K562 (cell line): ENCODE results near the gene LRRC27. TPM values are rescaled to one million over a fixed set of nuclear protein-coding genes. Genes with fewer than 3 reads are reported as not detected.
A peak's percentile ranks its signal among the peaks of the same experiment; 100 is the strongest.

ENCODE experiments used
- BMI1 ChIP-seq: fragments of 150-350 bp; IDR thresholded peaks from 2 replicates; pipeline ENCODE4 v1.6.1; 2014; ENCODE audit warnings: low read length
- BRD9 ChIP-seq: fragments of 450-650 bp; IDR thresholded peaks from 2 replicates; pipeline ENCODE4 v1.6.1; 2018; ENCODE audit warnings: low read depth; ENCODE audit not compliant: partially characterized antibody
- CBFA2T2 ChIP-seq: fragments of 450-650 bp; conservative IDR thresholded peaks from 2 replicates; pipeline ENCODE4 v1.6.1; 2017; ENCODE audit warnings: mild to moderate bottlenecking
- EGR1 ChIP-seq: fragments of 450-650 bp; conservative IDR thresholded peaks from 2 replicates; pipeline ENCODE4 v1.6.1; 2017; ENCODE audit warnings: mild to moderate bottlenecking
- FUS ChIP-seq: fragments of 200-400 bp; formaldehyde crosslinking; optimal IDR thresholded peaks from 2 replicates; pipeline ENCODE3; 2017; ENCODE audit warnings: low read depth, low read length
- GABPB1 ChIP-seq: sonication (generic); formaldehyde crosslinking; IDR thresholded peaks from 2 replicates; pipeline ENCODE4 v1.8.0; 2022; ENCODE audit warnings: mild to moderate bottlenecking, missing genetic modification reagents
- GATAD2B ChIP-seq: fragments of 450-650 bp; IDR thresholded peaks from 2 replicates; pipeline ENCODE4 v1.6.1; 2017; ENCODE audit warnings: mild to moderate bottlenecking, borderline replicate concordance
- ID3 ChIP-seq, 2 experiments: fragments of 250-450 bp in 1 of 2; fragments of 450-650 bp in 1 of 2; sonication (Bioruptor Pico) in 1 of 2; IDR thresholded peaks; 2 replicates each; pipeline versions ENCODE4 v1.6.1 to v1.8.0; 2016 to 2021; ENCODE audit warnings: mild to moderate bottlenecking in 2 of 2, moderate library complexity in 2 of 2, missing compliant biosample characterization in 1 of 2, missing genetic modification characterization in 1 of 2
- KLF13 ChIP-seq: fragments of 450-650 bp; IDR thresholded peaks from 2 replicates; pipeline ENCODE4 v1.6.1; 2016; ENCODE audit warnings: missing genetic modification characterization, low read depth, mild to moderate bottlenecking, missing compliant biosample characterization, moderate library complexity, borderline replicate concordance
- MYBL2 ChIP-seq, 2 experiments: fragments of 450-650 bp in 1 of 2; sonication (generic) in 1 of 2; formaldehyde crosslinking in 1 of 2; IDR thresholded peaks; 2 replicates each; pipeline versions ENCODE4 v1.6.1 to v1.8.1; 2017 to 2022; ENCODE audit warnings: borderline replicate concordance in 1 of 2, inconsistent platforms in 1 of 2, low read depth in 1 of 2, mild to moderate bottlenecking in 1 of 2, missing genetic modification reagents in 1 of 2, moderate library complexity in 1 of 2
- NBN ChIP-seq: fragments of 450-650 bp; IDR thresholded peaks from 2 replicates; pipeline ENCODE4 v1.6.1; 2016; ENCODE audit warnings: low read depth, mild to moderate bottlenecking
- NELFE ChIP-seq: IDR thresholded peaks from 2 replicates; pipeline ENCODE4 v1.6.1; 2011; ENCODE audit warnings: mild to moderate bottlenecking; ENCODE audit not compliant: insufficient read depth, insufficient read length
- NR2C1 ChIP-seq, 2 experiments: fragments of 450-650 bp; IDR thresholded peaks; 2 replicates each; pipeline ENCODE4 v1.6.1; 2017; ENCODE audit warnings: mild to moderate bottlenecking in 2 of 2, antibody characterized with exemption in 1 of 2, inconsistent platforms in 1 of 2, missing compliant biosample characterization in 1 of 2, missing genetic modification characterization in 1 of 2
- SOX6 ChIP-seq: fragments of 450-650 bp; IDR thresholded peaks from 2 replicates; pipeline ENCODE4 v1.6.1; 2014; ENCODE audit warnings: mild to moderate bottlenecking
- STAG1 ChIP-seq: sonication (generic); formaldehyde crosslinking; IDR thresholded peaks from 2 replicates; pipeline ENCODE4 v1.5.0; 2020; ENCODE audit warnings: missing genetic modification reagents, borderline replicate concordance
- TRIM24 ChIP-seq, 2 experiments: fragments of 450-650 bp; IDR thresholded peaks; 2 replicates each; pipeline ENCODE4 v1.6.1; 2016
- USF1 ChIP-seq: sonication (generic); formaldehyde crosslinking; IDR thresholded peaks from 2 replicates; pipeline ENCODE4 v1.9.0; 2022; ENCODE audit warnings: mild to moderate bottlenecking, missing genetic modification reagents
- ZNF217 ChIP-seq: sonication (generic); formaldehyde crosslinking; IDR thresholded peaks from 2 replicates; pipeline ENCODE4 v1.8.0; 2022; ENCODE audit warnings: mild to moderate bottlenecking, missing genetic modification reagents
- ZNF253 ChIP-seq: fragments of 250-450 bp; sonication (Bioruptor Pico); conservative IDR thresholded peaks from 2 replicates; pipeline ENCODE4 v1.6.1; 2021; ENCODE audit warnings: mild to moderate bottlenecking
- ZNF280B ChIP-seq: fragments of 250-450 bp; sonication (Bioruptor Pico); IDR thresholded peaks from 2 replicates; pipeline ENCODE4 v1.5.1; 2021; ENCODE audit warnings: mild to moderate bottlenecking
- polyA plus RNA-seq, 8 experiments: library from polyadenylated mRNA; depleted of rRNA in 4 of 8; stranded (reverse) in 5 of 8; unstranded in 3 of 8; fragments of >200 nt; fragmentation: Nextera tagmentation in 2 of 8; fragmentation: Illumina TruSeq in 1 of 8; extraction: Ambion mirVana in 2 of 8; extraction: Trizol in 1 of 8; gene quantifications; 2 replicates each; pipeline versions ENCODE4 v1.2.1 to v1.2.3, GENCODE V29; 2011 to 2014; ENCODE audit warnings: inconsistent platforms in 1 of 8, missing spikeins in 1 of 8
- total RNA-seq, 7 experiments: library from RNA; depleted of rRNA in 6 of 7; stranded (reverse); fragments of >200 nt in 6 of 7; fragmentation: Illumina TruSeq in 2 of 7; extraction: Trizol in 2 of 7; gene quantifications; 2 replicates each; pipeline versions ENCODE4 v1.2.1 to v1.2.3, GENCODE V29; 2011 to 2021; ENCODE audit warnings: low replicate concordance in 1 of 7
- TF ChIP-seq, protein P1 (sequence below), 3 experiments: IDR thresholded peaks in 2 of 3; conservative IDR thresholded peaks in 1 of 3; 2 replicates each; pipeline ENCODE4 v1.5.1; 2011 to 2012; ENCODE audit warnings: low read length in 3 of 3, mild to moderate bottlenecking in 3 of 3, control low read depth in 2 of 3, improper control_type of control experiment in 1 of 3, inconsistent platforms in 1 of 3, low read depth in 1 of 3, mixed read lengths in 1 of 3, moderate library complexity in 1 of 3; ENCODE audit not compliant: insufficient read depth in 2 of 3
- TF ChIP-seq, protein P2 (sequence below): fragments of 250-450 bp; sonication (Bioruptor Pico); IDR thresholded peaks from 2 replicates; pipeline ENCODE4 v1.4.0; 2020; ENCODE audit warnings: mild to moderate bottlenecking, moderate library complexity

LRRC27 gene
- total and polyA plus RNA-seq, 9 of the 15 experiments (the other 6 are each of a cell fraction or from before 2014, with no cell fraction given): 0.10 to 2.7 (median 1.4) TPM

DNA sequence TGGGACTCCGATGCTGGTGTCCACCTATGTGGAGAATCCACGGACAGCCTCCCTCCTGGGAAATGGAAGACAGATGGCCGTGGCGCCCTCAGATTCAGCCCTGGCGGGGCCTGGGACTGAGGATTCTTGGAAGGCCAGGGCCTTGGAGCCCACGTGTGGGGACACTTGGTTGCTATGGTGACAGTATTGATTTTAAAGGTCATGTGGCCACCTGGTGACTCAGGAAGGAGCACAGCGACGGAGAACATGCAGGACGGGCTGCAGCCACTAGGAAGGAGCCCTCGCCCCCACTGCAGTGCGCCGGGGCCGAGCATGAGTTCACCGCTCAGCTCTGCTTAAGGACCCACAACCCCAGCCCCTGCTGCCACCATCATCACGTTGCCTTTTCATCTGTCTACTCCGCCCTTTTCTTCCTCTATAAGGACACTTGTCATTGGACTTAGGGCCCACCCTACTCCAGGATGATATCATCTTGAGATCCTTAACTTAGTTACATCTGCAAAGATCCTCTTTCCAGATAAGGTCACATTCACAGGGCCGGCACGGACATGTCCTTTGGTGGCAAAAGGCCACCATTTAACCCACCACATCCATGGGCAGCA is 20.6 kb upstream of the LRRC27 start (continued):
- TF ChIP-seq STAG1 (CRISPR knock-in tag): no peak
- TF ChIP-seq NELFE: no peak
- no peak for TF ChIP-seq ZNF253 (CRISPR knock-in tag)
- TF ChIP-seq KLF13: no peak
- no peak for TF ChIP-seq ZNF217 (CRISPR knock-in tag)
- TF ChIP-seq, protein P1, sequence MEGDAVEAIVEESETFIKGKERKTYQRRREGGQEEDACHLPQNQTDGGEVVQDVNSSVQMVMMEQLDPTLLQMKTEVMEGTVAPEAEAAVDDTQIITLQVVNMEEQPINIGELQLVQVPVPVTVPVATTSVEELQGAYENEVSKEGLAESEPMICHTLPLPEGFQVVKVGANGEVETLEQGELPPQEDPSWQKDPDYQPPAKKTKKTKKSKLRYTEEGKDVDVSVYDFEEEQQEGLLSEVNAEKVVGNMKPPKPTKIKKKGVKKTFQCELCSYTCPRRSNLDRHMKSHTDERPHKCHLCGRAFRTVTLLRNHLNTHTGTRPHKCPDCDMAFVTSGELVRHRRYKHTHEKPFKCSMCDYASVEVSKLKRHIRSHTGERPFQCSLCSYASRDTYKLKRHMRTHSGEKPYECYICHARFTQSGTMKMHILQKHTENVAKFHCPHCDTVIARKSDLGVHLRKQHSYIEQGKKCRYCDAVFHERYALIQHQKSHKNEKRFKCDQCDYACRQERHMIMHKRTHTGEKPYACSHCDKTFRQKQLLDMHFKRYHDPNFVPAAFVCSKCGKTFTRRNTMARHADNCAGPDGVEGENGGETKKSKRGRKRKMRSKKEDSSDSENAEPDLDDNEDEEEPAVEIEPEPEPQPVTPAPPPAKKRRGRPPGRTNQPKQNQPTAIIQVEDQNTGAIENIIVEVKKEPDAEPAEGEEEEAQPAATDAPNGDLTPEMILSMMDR (IDR thresholded peaks at IDR 0.05 in 2 of 3, conservative IDR thresholded peaks at IDR 0.05 in 1 of 3; ENCODE audit: insufficient read depth in 2 of 3, low read depth in 1 of 3, low read length in 3 of 3): peak; percentile 18 to 30 (median 20); a peak in 1 of 6 replicates
- TF ChIP-seq, protein P2, sequence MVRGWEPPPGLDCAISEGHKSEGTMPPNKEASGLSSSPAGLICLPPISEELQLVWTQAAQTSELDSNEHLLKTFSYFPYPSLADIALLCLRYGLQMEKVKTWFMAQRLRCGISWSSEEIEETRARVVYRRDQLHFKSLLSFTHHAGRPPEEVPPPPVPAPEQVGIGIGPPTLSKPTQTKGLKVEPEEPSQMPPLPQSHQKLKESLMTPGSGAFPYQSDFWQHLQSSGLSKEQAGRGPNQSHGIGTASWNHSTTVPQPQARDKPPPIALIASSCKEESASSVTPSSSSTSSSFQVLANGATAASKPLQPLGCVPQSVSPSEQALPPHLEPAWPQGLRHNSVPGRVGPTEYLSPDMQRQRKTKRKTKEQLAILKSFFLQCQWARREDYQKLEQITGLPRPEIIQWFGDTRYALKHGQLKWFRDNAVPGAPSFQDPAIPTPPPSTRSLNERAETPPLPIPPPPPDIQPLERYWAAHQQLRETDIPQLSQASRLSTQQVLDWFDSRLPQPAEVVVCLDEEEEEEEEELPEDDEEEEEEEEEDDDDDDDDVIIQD: no peak
- TF ChIP-seq SOX6: 0 out of 2 replicates have a peak, but pooled peaks have one; percentile 11
- TF ChIP-seq BMI1: peak; percentile 89
- no peak for TF ChIP-seq NR2C1 (IDR thresholded peaks at IDR 0.05)
- 0 out of 2 replicates have a peak, but pooled peaks have one; percentile 49 for TF ChIP-seq NR2C1 (tag; IDR thresholded peaks at IDR 0.05)
- no peak for TF ChIP-seq FUS
- peak; percentile 94 for TF ChIP-seq USF1 (CRISPR knock-in tag)
- TF ChIP-seq BRD9: no peak
- TF ChIP-seq GABPB1: no peak
- TF ChIP-seq CBFA2T2: peak; percentile 49
- TF ChIP-seq TRIM24 (IDR thresholded peaks at IDR 0.05): no peak
- TF ChIP-seq ZNF280B (CRISPR knock-in tag): no peak
- TF ChIP-seq NBN: no peak
- no peak for TF ChIP-seq GATAD2B
- TF ChIP-seq MYBL2 (IDR thresholded peaks at IDR 0.05; ENCODE audit: low read depth): no peak
- TF ChIP-seq MYBL2 (CRISPR knock-in tag; IDR thresholded peaks at IDR 0.05; ENCODE audit: borderline replicate concordance): no peak
- peak; percentile 48; the same call in 1 of the 2 replicates for TF ChIP-seq EGR1
- TF ChIP-seq ID3 (CRISPR knock-in tag; IDR thresholded peaks at IDR 0.05): no peak
- peak; percentile 88 for TF ChIP-seq ID3 (tag; IDR thresholded peaks at IDR 0.05)
